Measurements from ENCODE around the gene PDE4B. TPM values are rescaled to one million over a fixed set of nuclear protein-coding genes. Genes with fewer than 3 reads are reported as not detected.

The PDE4B gene
- total RNA-seq, 1 donor from 2014 or later, result 29.0 TPM

DNA sequence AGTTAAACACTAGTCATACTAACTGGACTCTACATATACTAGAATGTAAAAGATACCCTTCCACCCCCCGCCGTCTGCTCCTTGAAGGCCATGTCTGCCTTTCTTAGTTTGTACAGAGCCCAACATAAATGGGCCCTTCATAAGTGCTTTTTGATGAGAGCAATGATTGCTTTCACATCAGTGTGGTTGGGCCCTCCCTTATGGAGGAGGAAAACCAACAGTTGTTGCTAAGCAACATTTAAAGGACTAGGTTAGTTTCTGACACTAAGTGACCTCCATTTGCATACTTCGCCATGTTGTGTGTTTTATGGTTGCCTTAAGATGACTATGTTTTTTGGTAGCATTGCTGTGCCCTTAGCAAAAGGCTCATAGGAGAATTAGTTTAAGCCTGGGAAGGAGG lies 559.2 kb downstream of the PDE4B start:
- no peak for DNase-seq (ENCODE audit: extremely low spot score in 2 of 2)

DNA sequence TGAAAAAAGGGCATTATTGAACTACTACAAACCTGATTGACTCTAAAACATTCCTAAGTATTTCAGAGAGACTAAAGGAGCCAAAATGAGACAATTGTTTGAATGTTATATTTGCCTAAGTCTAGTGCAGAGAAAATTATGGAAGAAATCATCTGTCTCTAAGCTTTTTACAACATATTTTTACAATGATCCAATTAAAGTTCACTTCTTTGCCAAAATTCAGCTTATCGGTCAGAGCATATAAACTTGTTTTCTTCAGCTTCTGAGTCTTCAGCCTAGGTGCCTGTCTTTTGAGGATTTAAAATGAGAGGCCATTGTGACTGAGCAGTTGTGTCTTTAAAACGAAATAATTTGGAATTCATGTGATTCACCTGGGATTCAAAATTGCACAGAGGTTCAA lies 560.1 kb downstream of the PDE4B start:
- no peak overlapping the region for H3K27ac ChIP-seq
- intact Hi-C loops (cut with DNase I), result no loop called here
- TF ChIP-seq CTCF (IDR thresholded peaks at IDR 0.05) (no peak), POLR2A (IDR thresholded peaks at IDR 0.05) (no peak), POLR2AphosphoS5 (IDR thresholded peaks at IDR 0.05; ENCODE audit: insufficient read depth in 1 of 2, low read depth in 1 of 2) (no peak)
- peaks cover 53% of the 10 kb centered on the region for H3K4me1 ChIP-seq
- DNase-seq (ENCODE audit: extremely low spot score in 2 of 2), result no peak
- no peaks in the 10 kb centered on the region for H3K27me3 ChIP-seq
- no peaks in the 10 kb centered on the region for H3K36me3 ChIP-seq
- H3K4me3 ChIP-seq, result no peak overlapping the region
- no peaks in the 10 kb centered on the region for H3K9me3 ChIP-seq

More for the DNA sequence above, 559.2 kb downstream of the PDE4B start:
- Histone ChIP-seq H3K36me3 (no peaks in the 10 kb centered on the region), H3K27ac (no peak overlapping the region), H3K4me1 (peaks cover 53% of the 10 kb centered on the region), H3K9me3 (no peaks in the 10 kb centered on the region), H3K27me3 (no peaks in the 10 kb centered on the region), H3K4me3 (no peak overlapping the region)
- TF ChIP-seq POLR2A (IDR thresholded peaks at IDR 0.05), result no peak
- no peak for TF ChIP-seq CTCF (IDR thresholded peaks at IDR 0.05)
- no peak for TF ChIP-seq POLR2AphosphoS5 (IDR thresholded peaks at IDR 0.05; ENCODE audit: insufficient read depth in 1 of 2, low read depth in 1 of 2)
- intact Hi-C loops (cut with DNase I), result no loop called here

DNA sequence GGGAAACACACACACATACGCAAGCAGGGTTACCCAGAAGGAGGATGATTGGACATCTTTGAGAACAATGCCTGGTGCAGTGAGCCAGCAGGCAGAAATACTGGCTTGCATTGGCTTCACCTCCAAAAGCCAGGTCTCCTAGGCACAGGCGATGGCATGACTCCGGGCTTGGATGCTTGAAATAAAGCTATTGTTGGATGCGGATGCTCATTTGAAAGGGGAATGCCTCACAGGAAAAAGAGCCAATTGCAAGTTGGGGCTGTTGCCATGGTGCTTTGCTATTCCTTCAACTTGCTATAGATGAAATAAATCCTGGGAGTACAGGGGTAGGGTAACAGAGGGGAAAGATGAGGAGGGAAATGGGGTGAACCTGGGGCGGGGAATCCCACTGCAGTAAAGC lies 560.6 kb downstream of the PDE4B start:
- DNase-seq (ENCODE audit: extremely low spot score in 2 of 2), result no peak
- TF ChIP-seq POLR2A (IDR thresholded peaks at IDR 0.05) (no peak), CTCF (IDR thresholded peaks at IDR 0.05) (no peak), POLR2AphosphoS5 (IDR thresholded peaks at IDR 0.05; ENCODE audit: insufficient read depth in 1 of 2, low read depth in 1 of 2) (no peak)
- Histone ChIP-seq H3K36me3 (no peaks in the 10 kb centered on the region), H3K27ac (no peak overlapping the region), H3K4me3 (no peak overlapping the region), H3K9me3 (no peaks in the 10 kb centered on the region), H3K27me3 (no peaks in the 10 kb centered on the region), H3K4me1 (peaks cover 53% of the 10 kb centered on the region)
- intact Hi-C loops (cut with DNase I), result no loop called here

GRCh38 chr1:66354311-66355201 lies 561.9 kb downstream of the PDE4B start:
- DNase-seq (ENCODE audit: extremely low spot score in 2 of 2), result no peak
- H3K27ac ChIP-seq, result no peak overlapping the region
- intact Hi-C loops (cut with DNase I), result no loop called here
- H3K36me3 ChIP-seq, result no peaks in the 10 kb centered on the region
- peaks cover 55% of the 10 kb centered on the region for H3K4me1 ChIP-seq
- TF ChIP-seq POLR2AphosphoS5 (IDR thresholded peaks at IDR 0.05; ENCODE audit: insufficient read depth in 1 of 2, low read depth in 1 of 2) (no peak), POLR2A (IDR thresholded peaks at IDR 0.05) (no peak), CTCF (IDR thresholded peaks at IDR 0.05) (no peak)
- H3K4me3 ChIP-seq, result no peak overlapping the region
- no peaks in the 10 kb centered on the region for H3K9me3 ChIP-seq
- H3K27me3 ChIP-seq, result no peaks in the 10 kb centered on the region

DNA sequence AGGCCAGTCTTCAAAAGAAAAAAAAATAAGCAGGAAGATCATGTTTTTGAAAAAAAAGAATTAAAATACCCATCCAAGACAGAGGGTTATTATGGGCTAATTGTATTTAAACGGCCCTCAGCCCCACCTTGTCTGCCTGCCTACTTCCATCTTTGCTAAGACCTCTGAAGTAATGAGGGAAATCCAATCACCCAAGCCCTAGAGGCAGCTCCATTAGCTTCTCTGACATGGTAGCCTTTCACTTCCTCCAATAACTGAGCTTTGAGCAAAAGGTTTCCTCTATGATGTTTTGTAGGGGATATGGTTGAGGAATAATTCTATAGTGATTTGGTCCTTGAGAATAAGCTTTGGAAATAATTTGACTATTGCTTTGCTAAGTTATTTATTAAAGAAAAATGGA lies 563.1 kb downstream of the PDE4B start:
- intact Hi-C loops (cut with DNase I), result no loop called here
- Histone ChIP-seq H3K27ac (no peak overlapping the region), H3K4me1 (peaks cover 50% of the 10 kb centered on the region), H3K27me3 (no peaks in the 10 kb centered on the region), H3K9me3 (no peaks in the 10 kb centered on the region), H3K36me3 (no peaks in the 10 kb centered on the region), H3K4me3 (no peak overlapping the region)
- no peak for TF ChIP-seq CTCF (IDR thresholded peaks at IDR 0.05)
- TF ChIP-seq POLR2AphosphoS5 (IDR thresholded peaks at IDR 0.05; ENCODE audit: insufficient read depth in 1 of 2, low read depth in 1 of 2), result no peak
- TF ChIP-seq POLR2A (IDR thresholded peaks at IDR 0.05), result no peak
- no peak for DNase-seq (ENCODE audit: extremely low spot score in 2 of 2)

Data from vagina (tissue), 2 donors.